DMS 273 (cell line): ENCODE data around the gene MOCS2.

Source experiments
- DNase-seq: peaks from one replicate; lab custom pipeline; 2025; ENCODE audit not compliant: unreplicated experiment; lab: John Stamatoyannopoulos, UW

The MOCS2 gene

DNA sequence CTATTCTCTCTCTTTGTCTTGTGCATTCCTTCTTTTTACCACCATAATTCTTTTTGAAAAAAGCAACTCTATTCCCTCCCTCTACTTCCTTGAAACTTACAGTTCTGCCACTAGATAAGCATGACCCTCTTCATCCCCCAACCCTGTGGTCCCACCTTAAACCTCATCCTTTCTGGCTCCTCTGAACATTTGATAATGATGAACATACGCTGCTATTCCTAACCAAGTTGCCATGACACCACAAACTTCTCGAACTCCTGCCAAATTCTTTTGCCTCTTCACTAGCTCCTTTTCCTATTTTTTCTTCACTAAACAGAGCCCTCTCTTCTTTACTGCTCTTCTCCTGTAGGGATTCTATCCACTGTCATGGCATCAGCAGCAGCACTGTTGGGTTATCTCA lies 57.1 kb downstream of the MOCS2 start:
- DNase-seq: no peak

- DNase-seq: no peak
Measured at GRCh38 chr5:53048248-53048647, 61.3 kb downstream of the MOCS2 start.
